ENCODE measurements around the gene DLG2. TPM values are rescaled to one million over a fixed set of nuclear protein-coding genes. Genes with fewer than 3 reads are reported as not detected.
A peak's percentile ranks its signal among the peaks of the same experiment; 100 is the strongest.

Gene DLG2
- total RNA-seq, 2 donors from 2014 or later = 3.8 to 16.4 TPM

- no peak for TF ChIP-seq CTCF (IDR thresholded peaks at IDR 0.05)
- no peaks in the 10 kb centered on the region for H3K4me1 ChIP-seq (ENCODE audit: control insufficient read depth in 1 of 2, low read depth in 2 of 2)
- no peak overlapping the region for H3K4me3 ChIP-seq
- no peak for ATAC-seq (ENCODE audit: insufficient number of reproducible peaks, low FRiP score, low read depth)
- H3K36me3 ChIP-seq = no peaks in the 10 kb centered on the region
- H3K27ac ChIP-seq = no peak overlapping the region
- DNase-seq (ENCODE audit: low spot score) = no peak
- H3K27me3 ChIP-seq (replicated peaks; ENCODE audit: insufficient read depth) = no peaks in the 10 kb centered on the region
- H3K9me3 ChIP-seq = no peaks in the 10 kb centered on the region
Measured at GRCh38 chr11:84564867-84565184, 1062.3 kb downstream of the DLG2 start.

- H3K27me3 ChIP-seq (replicated peaks; ENCODE audit: insufficient read depth) = no peaks in the 10 kb centered on the region
- ATAC-seq (ENCODE audit: insufficient number of reproducible peaks, low FRiP score, low read depth) (no peak), DNase-seq (ENCODE audit: low spot score) (no peak)
- H3K36me3 ChIP-seq = no peaks in the 10 kb centered on the region
- H3K9me3 ChIP-seq = no peaks in the 10 kb centered on the region
- no peak overlapping the region for H3K27ac ChIP-seq
- H3K4me3 ChIP-seq = no peak overlapping the region
- H3K4me1 ChIP-seq (ENCODE audit: control insufficient read depth in 1 of 2, low read depth in 2 of 2) = no peaks in the 10 kb centered on the region
- TF ChIP-seq CTCF (IDR thresholded peaks at IDR 0.05) = peak; percentile 80
Measured at GRCh38 chr11:84564180-84564866, 1062.8 kb downstream of the DLG2 start.

GRCh38 chr11:84563356-84563755 lies 1063.8 kb downstream of the DLG2 start:
- no peak overlapping the region for H3K4me3 ChIP-seq
- H3K9me3 ChIP-seq = no peaks in the 10 kb centered on the region
- H3K4me1 ChIP-seq (ENCODE audit: control insufficient read depth in 1 of 2, low read depth in 2 of 2) = no peaks in the 10 kb centered on the region
- TF ChIP-seq CTCF (IDR thresholded peaks at IDR 0.05) = no peak
- no peak for DNase-seq (ENCODE audit: low spot score)
- no peak for ATAC-seq (ENCODE audit: insufficient number of reproducible peaks, low FRiP score, low read depth)
- no peak overlapping the region for H3K27ac ChIP-seq
- no peaks in the 10 kb centered on the region for H3K36me3 ChIP-seq
- no peaks in the 10 kb centered on the region for H3K27me3 ChIP-seq (replicated peaks; ENCODE audit: insufficient read depth)

- Histone ChIP-seq H3K27ac (no peak overlapping the region), H3K27me3 (replicated peaks; ENCODE audit: insufficient read depth) (no peaks in the 10 kb centered on the region)
Measured at GRCh38 chr11:84560206-84560605, 1066.9 kb downstream of the DLG2 start.

More at GRCh38 chr11:84560206-84560605, 1066.9 kb downstream of the DLG2 start:
- H3K36me3 ChIP-seq = no peaks in the 10 kb centered on the region
- no peak for ATAC-seq (ENCODE audit: insufficient number of reproducible peaks, low FRiP score, low read depth)
- DNase-seq (ENCODE audit: low spot score) = no peak
- TF ChIP-seq CTCF (IDR thresholded peaks at IDR 0.05) = no peak
- H3K4me3 ChIP-seq = no peak overlapping the region
- no peaks in the 10 kb centered on the region for H3K4me1 ChIP-seq (ENCODE audit: control insufficient read depth in 1 of 2, low read depth in 2 of 2)
- H3K9me3 ChIP-seq = no peaks in the 10 kb centered on the region

All from thoracic aorta (tissue), 2 donors.